ENCODE results near the gene RFTN1. TPM values are rescaled to one million over a fixed set of nuclear protein-coding genes. Genes with fewer than 3 reads are reported as not detected.

RFTN1 gene
- total and polyA plus RNA-seq, 2 of the 8 experiments (the other 6 are each of a cell fraction or from before 2014, with no cell fraction given) = 4.6 to 6.7 TPM

DNA sequence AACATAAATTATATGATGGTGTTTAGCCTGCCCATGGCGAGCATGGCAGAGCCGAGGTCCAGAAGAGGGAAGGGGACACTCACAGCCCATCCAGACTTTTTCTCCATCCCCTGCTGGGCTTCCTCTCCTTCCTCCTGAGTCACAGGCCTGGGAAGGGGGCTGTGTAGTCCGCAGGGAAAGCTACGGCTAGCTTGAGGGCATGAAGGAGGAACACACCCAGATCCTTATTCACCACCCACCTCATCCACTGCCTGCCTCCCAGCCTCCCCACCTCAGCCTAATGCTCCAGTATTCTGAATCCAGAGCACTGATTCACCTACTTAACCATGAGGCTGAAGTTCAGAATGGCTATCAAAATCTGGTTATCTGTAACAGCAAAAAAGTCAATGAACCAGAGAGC, 150.7 kb downstream of the RFTN1 start:
- Histone ChIP-seq H3K79me2 (ENCODE audit: control insufficient read depth in 1 of 2, insufficient read depth in 2 of 2, low read length in 2 of 2) (no peaks in the 10 kb centered on the region), H4K5ac (ENCODE audit: insufficient read length, low read depth, low read length) (no peak overlapping the region), H2BK15ac (ENCODE audit: low read length) (no peak overlapping the region), H4K91ac (replicated peaks; ENCODE audit: insufficient read length, low read length) (no peak overlapping the region), H3K4ac (replicated peaks; ENCODE audit: insufficient read length, low read depth, low read length) (no peak overlapping the region), H2BK5ac (ENCODE audit: low read depth, low read length) (no peak overlapping the region), H3K9me3 (ENCODE audit: insufficient read depth in 2 of 2, low read depth in 1 of 2, low read length in 1 of 2) (no peaks in the 10 kb centered on the region), H2BK120ac (replicated peaks; ENCODE audit: low read depth, low read length) (no peak overlapping the region), H3K18ac (ENCODE audit: extremely low read depth, low read length) (no peak overlapping the region), H3K4me1 (replicated peaks in 1 of 4; ENCODE audit: control insufficient read depth in 3 of 4, insufficient read depth in 4 of 4, low read length in 3 of 4) (no peaks in the 10 kb centered on the region; a peak in 1 of 7 replicates), H2AFZ (ENCODE audit: low read length) (no peak overlapping the region), H4K20me1 (replicated peaks in 1 of 2; ENCODE audit: control insufficient read depth in 1 of 2, insufficient read depth in 2 of 2, low read length in 2 of 2) (no peaks in the 10 kb centered on the region), H3K56ac (replicated peaks; ENCODE audit: insufficient read length, low read depth, low read length) (no peak overlapping the region), H3K4me3 (ENCODE audit: extremely low read depth in 1 of 4, insufficient read depth in 2 of 4, low read depth in 3 of 4, low read length in 4 of 4) (no peak overlapping the region), H3K79me1 (ENCODE audit: low read depth, low read length) (no peaks in the 10 kb centered on the region), H3K27me3 (replicated peaks in 1 of 4; ENCODE audit: control insufficient read depth in 3 of 4, extremely low read depth in 1 of 4, insufficient read depth in 3 of 4, low read length in 3 of 4) (no peaks in the 10 kb centered on the region), H3K27ac (ENCODE audit: low read depth, low read length) (no peak overlapping the region), H3K9ac (replicated peaks in 1 of 4; ENCODE audit: extremely low read depth in 1 of 4, low read depth in 3 of 4, low read length in 3 of 4) (no peak overlapping the region), H2BK20ac (ENCODE audit: low read length) (no peak overlapping the region), H2AK5ac (ENCODE audit: low read depth, low read length) (no peak overlapping the region), H3K23ac (ENCODE audit: insufficient read length) (no peak overlapping the region), H3K23me2 (ENCODE audit: low read depth, low read length) (no peaks in the 10 kb centered on the region; the same call in 1 of the 2 replicates), H3K4me2 (ENCODE audit: insufficient read depth in 1 of 2, low read depth in 2 of 2, low read length in 2 of 2) (no peak overlapping the region), H2BK12ac (ENCODE audit: low read depth, low read length) (no peak overlapping the region), H3K36me3 (ENCODE audit: control insufficient read depth in 2 of 4, insufficient read depth in 4 of 4, low read length in 3 of 4) (no peaks in the 10 kb centered on the region), H3K14ac (ENCODE audit: insufficient read length) (no peak overlapping the region), H4K8ac (ENCODE audit: extremely low read depth, insufficient read depth, low read length) (no peak overlapping the region)
- CTCF ChIA-PET (ENCODE audit: partially characterized antibody) = interaction anchor here (0.6 to 4.0 kb wide), 11 partner anchors 9 to 646 kb away, joined by 3 to 26 read pairs (median 3); no protein-coding TSS in a partner anchor
- POLR2A ChIA-PET (ENCODE audit: partially characterized antibody) = interaction anchor here (1.2 kb wide), 1 partner anchor 50 kb away, joined by 3 read pairs; no protein-coding TSS in a partner anchor
- TF ChIP-seq TCF12 (IDR thresholded peaks at IDR 0.05; ENCODE audit: low read depth, low read length) (no peak), HDAC6 (IDR thresholded peaks at IDR 0.05; ENCODE audit: low read depth, low read length) (no peak), SP2 (IDR thresholded peaks at IDR 0.05; ENCODE audit: low read length) (no peak), GABPA (IDR thresholded peaks at IDR 0.05; ENCODE audit: borderline replicate concordance, insufficient read depth, low read length) (no peak), CREB1 (IDR thresholded peaks at IDR 0.05) (no peak), CBX5 (IDR thresholded peaks at IDR 0.05; ENCODE audit: low read depth, low read length) (no peak)
- FAIRE-seq = no peak
- 71% methylated on average over 4 of the region's 4 CpGs; no CpG with 5 or more reads in 1 of the 2 experiments for WGBS, 2 experiments (ENCODE audit: extremely low coverage in 1 of 2, insufficient coverage in 1 of 2, insufficient read length in 1 of 2, insufficient replicate concordance in 2 of 2, low coverage in 1 of 2, low lambda C conversion rate in 2 of 2, missing lambda C conversion rate in 1 of 2)
- no peak for DNase-seq (ENCODE audit: low read depth in 1 of 2, low spot score in 2 of 2)

Measured in H1 (cell line).